HEK293T (cell line): Measurements from ENCODE around the gene CRYBG1.

Experiments
- CTCF ChIA-PET: fragments of 350-600 bp; formaldehyde crosslinking; extraction: SDS; loops from one replicate; lab custom pipeline; 2021; ENCODE audit warnings: antibody characterized with exemption, inconsistent platforms; lab: Yijun Ruan, JAX
- POLR2A ChIA-PET: fragments of 350-600 bp; formaldehyde crosslinking; extraction: SDS; loops from one replicate; lab custom pipeline; 2020; ENCODE audit warnings: antibody characterized with exemption, inconsistent platforms; lab: Yijun Ruan, JAX
- DNase-seq: peaks from one replicate; pipeline ENCODE4 v3.0.0; 2012; ENCODE audit warnings: mixed read lengths; ENCODE audit errors: extremely low spot score
- ARNT ChIP-seq: fragments of 450-650 bp; IDR thresholded peaks from 2 replicates; pipeline ENCODE4 v1.6.1; 2017; ENCODE audit warnings: mild to moderate bottlenecking
- BHLHE40 ChIP-seq: fragments of 450-650 bp; IDR thresholded peaks from 2 replicates; pipeline ENCODE4 v1.6.1; 2016; ENCODE audit warnings: mild to moderate bottlenecking, moderate library complexity, borderline replicate concordance
- CTBP1 ChIP-seq: fragments of 450-650 bp; IDR thresholded peaks from 2 replicates; pipeline ENCODE4 v1.6.1; 2016; ENCODE audit warnings: borderline replicate concordance
- ELF4 ChIP-seq: fragments of 450-650 bp; IDR thresholded peaks from 2 replicates; pipeline ENCODE4 v1.6.1; 2017; ENCODE audit warnings: antibody characterized with exemption
- FOXA1 ChIP-seq: fragments of 450-650 bp; IDR thresholded peaks from 2 replicates; pipeline ENCODE4 v1.6.1; 2016; ENCODE audit warnings: mild to moderate bottlenecking
- FOXK2 ChIP-seq: fragments of 450-650 bp; IDR thresholded peaks from 2 replicates; pipeline ENCODE4 v1.6.1; 2016; ENCODE audit warnings: mild to moderate bottlenecking
- FOXM1 ChIP-seq: fragments of 450-650 bp; IDR thresholded peaks from 2 replicates; pipeline ENCODE4 v1.6.1; 2017; ENCODE audit warnings: mild to moderate bottlenecking, borderline replicate concordance
- HDGF ChIP-seq: fragments of 450-650 bp; IDR thresholded peaks from 2 replicates; pipeline ENCODE4 v1.6.1; 2017; ENCODE audit warnings: antibody characterized with exemption, borderline replicate concordance
- L3MBTL2 ChIP-seq: fragments of 450-650 bp; conservative IDR thresholded peaks from 2 replicates; pipeline ENCODE4 v1.6.1; 2016; ENCODE audit warnings: mild to moderate bottlenecking
- LEF1 ChIP-seq: fragments of 450-650 bp; IDR thresholded peaks from 2 replicates; pipeline ENCODE4 v1.6.1; 2017; ENCODE audit warnings: mild to moderate bottlenecking, borderline replicate concordance
- NFRKB ChIP-seq: fragments of 450-650 bp; IDR thresholded peaks from 2 replicates; pipeline ENCODE4 v1.6.1; 2016; ENCODE audit warnings: mild to moderate bottlenecking, moderate library complexity
- SP1 ChIP-seq: fragments of 450-650 bp; IDR thresholded peaks from 2 replicates; pipeline ENCODE4 v1.6.1; 2017
- SUZ12 ChIP-seq: fragments of 450-650 bp; IDR thresholded peaks from 2 replicates; pipeline ENCODE4 v1.6.1; 2016; ENCODE audit warnings: mild to moderate bottlenecking
- TARDBP ChIP-seq: fragments of 450-650 bp; IDR thresholded peaks from 2 replicates; pipeline ENCODE4 v1.6.1; 2016
- ZNF384 ChIP-seq: fragments of 450-650 bp; IDR thresholded peaks from 2 replicates; pipeline ENCODE4 v1.6.1; 2016
- TF ChIP-seq, protein P1 (sequence below): fragments of 450-650 bp; IDR thresholded peaks from 2 replicates; pipeline ENCODE4 v1.6.1; 2016

Gene CRYBG1

DNA sequence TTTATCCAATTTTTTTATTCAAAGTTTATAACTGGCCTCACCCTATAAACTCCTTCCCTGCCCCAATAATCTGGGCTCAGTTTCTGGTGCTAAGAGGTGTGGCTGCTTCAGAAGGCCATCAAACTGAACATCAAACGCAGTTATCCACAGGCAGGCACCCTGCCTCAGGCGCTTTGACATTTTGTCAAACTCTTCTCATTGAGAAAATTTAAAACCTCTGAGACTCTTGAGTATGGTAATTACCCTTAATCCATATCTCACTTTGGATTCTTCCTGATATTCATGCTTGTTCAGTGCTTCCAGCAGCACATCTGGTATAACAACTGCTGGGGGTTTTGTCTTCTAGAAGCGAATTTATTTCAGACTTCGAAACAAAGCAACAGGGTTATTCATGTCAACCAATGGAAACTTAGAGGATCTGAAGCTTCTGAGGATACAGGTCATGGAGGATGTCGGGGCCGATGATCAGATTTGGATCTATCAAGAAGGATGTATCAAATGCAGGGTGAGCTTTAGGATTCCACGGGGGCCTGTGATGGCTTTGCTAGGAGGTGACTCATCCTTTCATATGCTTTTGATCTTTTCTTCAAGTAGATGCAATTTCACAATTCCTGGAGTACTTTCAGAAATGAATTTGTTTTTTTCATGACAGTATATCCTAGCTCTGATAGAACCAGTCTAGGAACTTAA is 200.6 kb downstream of the CRYBG1 start:
- TF ChIP-seq CTBP1: no peak
- TF ChIP-seq FOXM1: no peak
- TF ChIP-seq, protein P1, sequence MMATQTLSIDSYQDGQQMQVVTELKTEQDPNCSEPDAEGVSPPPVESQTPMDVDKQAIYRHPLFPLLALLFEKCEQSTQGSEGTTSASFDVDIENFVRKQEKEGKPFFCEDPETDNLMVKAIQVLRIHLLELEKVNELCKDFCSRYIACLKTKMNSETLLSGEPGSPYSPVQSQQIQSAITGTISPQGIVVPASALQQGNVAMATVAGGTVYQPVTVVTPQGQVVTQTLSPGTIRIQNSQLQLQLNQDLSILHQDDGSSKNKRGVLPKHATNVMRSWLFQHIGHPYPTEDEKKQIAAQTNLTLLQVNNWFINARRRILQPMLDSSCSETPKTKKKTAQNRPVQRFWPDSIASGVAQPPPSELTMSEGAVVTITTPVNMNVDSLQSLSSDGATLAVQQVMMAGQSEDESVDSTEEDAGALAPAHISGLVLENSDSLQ: no peak
- TF ChIP-seq ELF4: no peak
- no peak for TF ChIP-seq ZNF384
- no peak for TF ChIP-seq L3MBTL2
- TF ChIP-seq BHLHE40: no peak
- ChIA-PET CTCF (interaction anchor here (1.3 kb wide), 1 partner anchor 9 kb away, joined by 4 read pairs; no protein-coding TSS in a partner anchor), POLR2A (interaction anchor here (1.2 kb wide), 1 partner anchor 48 kb away, joined by 3 read pairs; no protein-coding TSS in a partner anchor)
- DNase-seq: no peak

DNA sequence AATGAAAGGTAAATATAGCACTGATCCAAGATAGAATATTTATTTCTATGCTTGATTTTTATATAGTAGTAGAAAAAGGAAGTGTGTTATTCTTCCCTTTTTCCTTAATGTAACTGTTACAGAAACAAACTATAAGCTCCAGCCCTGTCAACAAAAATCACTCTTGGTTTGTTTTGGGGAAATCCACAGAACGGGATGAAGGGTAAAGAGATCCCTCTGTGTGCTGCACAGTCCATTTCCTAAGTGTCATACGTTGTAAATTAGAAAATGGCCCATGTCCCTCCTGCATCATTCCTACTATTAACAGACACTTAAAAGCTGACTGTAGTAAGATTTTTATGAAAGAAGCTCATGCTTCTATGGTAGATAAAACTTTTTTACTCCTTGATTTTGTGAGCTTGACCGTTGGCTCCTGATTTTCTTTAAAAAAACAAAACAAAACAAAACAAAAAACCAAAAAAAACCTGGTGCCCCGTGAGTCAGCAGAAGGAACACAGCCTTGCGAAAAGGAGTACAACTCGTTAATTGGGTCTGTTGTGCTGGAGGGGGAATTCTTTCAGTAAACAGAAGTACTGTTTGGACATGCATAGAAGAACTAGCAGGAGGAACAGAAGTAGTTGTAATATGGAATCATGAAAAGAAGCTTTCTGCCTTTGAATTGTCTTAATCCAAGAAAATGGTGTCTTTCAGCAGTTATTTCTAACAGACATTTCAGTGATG is 201.3 kb downstream of the CRYBG1 start:
- POLR2A ChIA-PET: interaction anchor here (1.2 kb wide), 1 partner anchor 49 kb away, joined by 3 read pairs; no protein-coding TSS in a partner anchor
- no peak for TF ChIP-seq L3MBTL2
- TF ChIP-seq FOXK2: no peak
- TF ChIP-seq BHLHE40: no peak
- TF ChIP-seq SP1: no peak
- TF ChIP-seq ZNF384: no peak
- no peak for TF ChIP-seq FOXA1
- no peak for TF ChIP-seq NFRKB
- TF ChIP-seq CTBP1: no peak
- no peak for TF ChIP-seq SUZ12
- TF ChIP-seq ELF4: no peak
- no peak for TF ChIP-seq FOXM1
- no peak for TF ChIP-seq TARDBP
- no peak for TF ChIP-seq ARNT
- no peak for DNase-seq
- CTCF ChIA-PET: interaction anchor here (0.8 to 1.3 kb wide), 2 partner anchors 8 to 117 kb away, joined by 3 to 4 read pairs; no protein-coding TSS in a partner anchor

DNA sequence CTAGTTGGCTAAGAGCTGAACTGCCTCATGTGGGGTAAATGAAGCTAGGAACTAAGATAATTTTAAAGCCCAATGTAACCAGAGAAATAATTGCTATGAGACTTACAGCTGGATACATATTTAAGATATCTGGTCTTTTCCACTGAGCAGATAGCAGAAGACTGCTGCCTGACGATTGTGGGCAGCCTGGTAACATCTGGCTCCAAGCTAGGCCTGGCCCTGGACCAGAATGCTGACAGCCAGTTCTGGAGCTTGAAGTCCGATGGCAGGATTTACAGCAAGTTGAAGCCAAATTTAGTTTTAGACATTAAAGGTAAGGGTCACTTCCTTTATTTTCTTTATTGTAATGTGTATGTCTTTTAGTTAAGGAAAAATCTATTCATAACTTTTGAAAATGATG is 203.1 kb downstream of the CRYBG1 start:
- ChIA-PET POLR2A (no interaction called here), CTCF (interaction anchor here (0.9 to 1.9 kb wide), 3 partner anchors 118 to 416 kb away, joined by 4 to 9 read pairs (median 4); no protein-coding TSS in a partner anchor)

DNA sequence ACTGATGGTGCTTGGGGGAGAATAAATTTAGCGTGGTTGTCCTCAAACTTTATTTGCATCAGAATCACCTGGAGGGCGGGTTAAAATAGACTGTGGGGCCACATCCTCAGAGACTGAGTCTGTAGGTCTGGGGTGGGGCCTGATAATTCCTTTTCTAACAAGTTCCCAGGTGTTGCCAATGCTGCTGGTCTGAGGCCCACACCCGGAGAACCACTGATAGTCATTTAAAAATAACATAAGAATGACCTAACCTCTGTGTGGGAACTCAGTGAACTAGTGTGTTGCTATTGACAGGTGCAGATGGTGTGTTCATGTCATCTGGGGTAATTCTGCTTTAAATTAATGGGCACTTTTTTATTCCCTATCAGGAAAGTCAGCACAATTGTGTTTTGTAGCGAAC is 204.0 kb downstream of the CRYBG1 start:
- ChIA-PET CTCF (interaction anchor here (1.9 kb wide), 1 partner anchor 225 kb away, joined by 9 read pairs; no protein-coding TSS in a partner anchor), POLR2A (no interaction called here)
- TF ChIP-seq, protein P1: no peak
- TF ChIP-seq NFRKB (no peak), FOXA1 (no peak), TARDBP (no peak), FOXK2 (no peak), ZNF384 (no peak), LEF1 (no peak), FOXM1 (no peak), ELF4 (no peak), BHLHE40 (no peak), SP1 (no peak), ARNT (no peak), HDGF (no peak), SUZ12 (no peak), L3MBTL2 (no peak), CTBP1 (no peak)
- no peak for DNase-seq

More for the DNA sequence above, 203.1 kb downstream of the CRYBG1 start:
- TF ChIP-seq ARNT (no peak), FOXM1 (no peak), FOXK2 (no peak), LEF1 (no peak)
- no peak for DNase-seq

DNA sequence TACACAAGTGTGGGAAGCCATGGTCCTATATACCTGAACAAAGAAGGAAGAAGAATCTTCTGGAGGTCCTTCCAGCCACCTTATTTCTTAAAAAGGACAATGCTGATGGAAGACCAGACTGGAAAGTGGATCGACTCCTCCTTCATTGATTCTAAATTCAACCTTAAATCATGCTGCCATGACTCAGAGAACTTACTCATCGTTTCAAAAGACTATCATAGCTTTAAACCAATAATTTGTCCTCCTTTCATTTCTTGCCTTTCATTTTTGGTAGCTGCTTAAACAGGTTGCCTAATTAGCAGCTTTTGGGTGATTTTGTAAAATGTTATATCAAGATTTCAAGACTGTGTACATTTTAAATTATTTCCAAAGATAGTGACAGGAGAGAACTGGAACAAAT is 208.0 kb downstream of the CRYBG1 start:
- TF ChIP-seq L3MBTL2: no peak
- no peak for TF ChIP-seq SP1
- no peak for TF ChIP-seq ELF4
- no peak for TF ChIP-seq LEF1
- no peak for TF ChIP-seq NFRKB
- TF ChIP-seq ARNT: no peak
- TF ChIP-seq HDGF: no peak
- TF ChIP-seq, protein P1: no peak
- TF ChIP-seq CTBP1: no peak
- no peak for TF ChIP-seq FOXA1
- POLR2A ChIA-PET: no interaction called here
- CTCF ChIA-PET: interaction anchor here (0.5 to 3.4 kb wide), 2 partner anchors 118 to 229 kb away, joined by 6 to 25 read pairs; no protein-coding TSS in a partner anchor
- no peak for DNase-seq

DNA sequence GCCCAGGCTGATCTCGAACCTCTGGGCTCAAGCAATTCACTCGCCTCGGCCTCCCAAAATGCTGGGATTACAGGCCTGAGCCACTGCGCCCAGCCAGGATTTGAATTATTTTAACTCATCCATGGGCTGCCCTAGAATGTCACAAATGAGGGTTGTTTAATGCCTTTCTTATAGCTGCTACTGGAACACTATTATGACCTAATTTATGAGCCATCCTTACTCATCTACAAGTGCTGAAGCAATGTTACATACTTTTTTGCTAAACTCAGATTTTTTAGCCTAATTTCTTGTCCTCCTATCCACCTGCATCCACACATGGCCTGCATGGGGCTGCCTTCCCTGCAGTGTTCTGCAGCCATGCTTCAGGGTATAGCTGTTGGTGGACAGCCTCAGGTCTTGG is 208.9 kb downstream of the CRYBG1 start:
- ChIA-PET POLR2A (no interaction called here), CTCF (interaction anchor here (0.7 to 1.0 kb wide), 2 partner anchors 8 to 230 kb away, joined by 3 to 4 read pairs; no protein-coding TSS in a partner anchor)
- TF ChIP-seq SUZ12 (no peak), ELF4 (no peak), ARNT (no peak), L3MBTL2 (no peak), NFRKB (no peak), SP1 (no peak), FOXM1 (no peak), FOXK2 (no peak), CTBP1 (no peak), BHLHE40 (no peak), HDGF (no peak), LEF1 (no peak)
- TF ChIP-seq, protein P1: no peak
- no peak for DNase-seq
